ENCODE data around the gene ZCCHC8. TPM values are rescaled to one million over a fixed set of nuclear protein-coding genes. Genes with fewer than 3 reads are reported as not detected.

ZCCHC8 gene
- total and polyA plus RNA-seq, 2 donors (not counting 1 experiment from before 2014, with no cell fraction given): 30.0 to 56.2 TPM

DNA sequence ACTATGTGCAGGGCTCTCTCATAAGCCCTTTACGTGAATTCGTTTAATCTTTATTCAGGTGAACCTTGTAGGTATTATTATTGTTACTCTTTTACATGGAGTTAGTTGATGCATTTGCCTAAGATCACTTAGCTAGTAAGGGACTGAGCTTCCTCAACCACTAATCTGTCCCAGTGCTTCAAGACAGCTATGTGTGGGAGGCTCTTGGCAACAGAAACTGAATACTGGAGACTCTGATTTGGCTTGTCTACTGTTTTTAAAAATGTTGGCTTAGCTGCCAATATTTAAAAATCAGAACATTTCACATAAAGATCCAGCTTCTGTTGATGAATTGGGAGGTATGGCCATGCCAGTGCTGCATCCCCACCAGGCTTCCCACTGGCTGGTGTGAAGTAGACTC, 33.1 kb upstream of the ZCCHC8 start:
- WGBS (ENCODE audit: insufficient coverage): no CpG with 5 or more reads among the region's 2 CpGs
- DNase-seq (no peak), ATAC-seq (ENCODE audit: low read depth) (no peak)
- ChIA-PET CTCF (no interaction called here), POLR2A (no interaction called here)
- H3K27me3 ChIP-seq (replicated peaks in 1 of 4; ENCODE audit: control extremely low read depth in 1 of 4, control insufficient read depth in 3 of 4, insufficient read depth in 4 of 4, low read length in 3 of 4): no peaks in the 10 kb centered on the region
- no peaks in the 10 kb centered on the region for H4K20me1 ChIP-seq (ENCODE audit: control insufficient read depth, insufficient read depth, low read length, poor library complexity, severe bottlenecking)
- no peak overlapping the region for H3K4me2 ChIP-seq (replicated peaks; ENCODE audit: low read depth, low read length, poor library complexity, severe bottlenecking)
- H3K4me3 ChIP-seq (ENCODE audit: control extremely low read depth in 1 of 5, extremely low read depth in 1 of 5, insufficient read depth in 1 of 5, low read depth in 2 of 5, low read length in 4 of 5): no peak overlapping the region
- no peak overlapping the region for H3K9ac ChIP-seq (ENCODE audit: low read length)
- intact Hi-C loops (cut with micrococcal nuclease): no loop called here
- no peak overlapping the region for H3K27ac Mint-ChIP-seq
- H3K36me3 ChIP-seq (replicated peaks in 1 of 2; ENCODE audit: control extremely low read depth in 1 of 2, control insufficient read depth in 1 of 2, extremely low read depth in 1 of 2, insufficient read depth in 2 of 2, low read length in 1 of 2): peaks cover 0 to 24% of the 10 kb centered on the region in 2 experiments
- no peaks in the 10 kb centered on the region for H3K27me3 Mint-ChIP-seq
- H3K4me1 ChIP-seq (ENCODE audit: control insufficient read depth in 2 of 2, insufficient read depth in 2 of 2, low read length in 2 of 2): peaks cover 0 to 2% of the 10 kb centered on the region in 2 donors
- no peak overlapping the region for H3K27ac ChIP-seq (ENCODE audit: low read length in 2 of 2)
- peaks cover 4% of the 10 kb centered on the region for H3K4me1 Mint-ChIP-seq
- TF ChIP-seq EZH2 (IDR thresholded peaks at IDR 0.05; ENCODE audit: borderline replicate concordance, insufficient read depth, low read depth, low read length, poor library complexity, severe bottlenecking): no peak
- TF ChIP-seq, protein P1, sequence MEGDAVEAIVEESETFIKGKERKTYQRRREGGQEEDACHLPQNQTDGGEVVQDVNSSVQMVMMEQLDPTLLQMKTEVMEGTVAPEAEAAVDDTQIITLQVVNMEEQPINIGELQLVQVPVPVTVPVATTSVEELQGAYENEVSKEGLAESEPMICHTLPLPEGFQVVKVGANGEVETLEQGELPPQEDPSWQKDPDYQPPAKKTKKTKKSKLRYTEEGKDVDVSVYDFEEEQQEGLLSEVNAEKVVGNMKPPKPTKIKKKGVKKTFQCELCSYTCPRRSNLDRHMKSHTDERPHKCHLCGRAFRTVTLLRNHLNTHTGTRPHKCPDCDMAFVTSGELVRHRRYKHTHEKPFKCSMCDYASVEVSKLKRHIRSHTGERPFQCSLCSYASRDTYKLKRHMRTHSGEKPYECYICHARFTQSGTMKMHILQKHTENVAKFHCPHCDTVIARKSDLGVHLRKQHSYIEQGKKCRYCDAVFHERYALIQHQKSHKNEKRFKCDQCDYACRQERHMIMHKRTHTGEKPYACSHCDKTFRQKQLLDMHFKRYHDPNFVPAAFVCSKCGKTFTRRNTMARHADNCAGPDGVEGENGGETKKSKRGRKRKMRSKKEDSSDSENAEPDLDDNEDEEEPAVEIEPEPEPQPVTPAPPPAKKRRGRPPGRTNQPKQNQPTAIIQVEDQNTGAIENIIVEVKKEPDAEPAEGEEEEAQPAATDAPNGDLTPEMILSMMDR (IDR thresholded peaks at IDR 0.05): no peak
- no peaks in the 10 kb centered on the region for H3K9me3 ChIP-seq (ENCODE audit: control extremely low read depth in 1 of 3, control insufficient read depth in 2 of 3, insufficient read depth in 1 of 3, low read length in 2 of 3)
- H3K4me3 Mint-ChIP-seq: no peak overlapping the region
- no peak overlapping the region for H2AFZ ChIP-seq (ENCODE audit: insufficient read depth, low read depth, low read length, poor library complexity, severe bottlenecking)
- no peaks in the 10 kb centered on the region for H3K9me3 Mint-ChIP-seq (ENCODE audit: insufficient read depth)
- H3K79me2 ChIP-seq (ENCODE audit: control insufficient read depth, insufficient read depth, low read length): peaks cover 56% of the 10 kb centered on the region

DNA sequence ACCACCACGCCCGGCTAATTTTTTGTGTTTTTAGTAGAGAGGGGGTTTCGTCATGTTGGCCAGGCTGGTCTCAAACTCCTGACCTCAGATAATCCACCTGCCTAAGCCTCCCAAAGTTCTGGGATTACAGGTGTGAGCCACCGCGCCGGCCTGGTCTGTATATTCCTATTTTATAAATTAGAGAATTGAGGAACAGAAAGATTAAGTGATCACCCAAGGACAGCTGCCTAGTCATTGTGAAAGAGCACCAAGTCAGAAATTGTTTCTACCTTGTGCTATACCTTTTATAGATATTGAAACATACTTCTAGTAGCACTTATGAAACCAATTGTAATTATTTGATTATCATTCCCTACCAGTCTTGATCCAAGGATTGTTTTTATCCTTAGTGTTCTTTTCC, 28.3 kb upstream of the ZCCHC8 start:
- peaks cover 2 to 13% of the 10 kb centered on the region in 2 experiments for H3K36me3 ChIP-seq (replicated peaks in 1 of 2; ENCODE audit: control extremely low read depth in 1 of 2, control insufficient read depth in 1 of 2, extremely low read depth in 1 of 2, insufficient read depth in 2 of 2, low read length in 1 of 2)
- no peak overlapping the region for H3K9ac ChIP-seq (ENCODE audit: low read length)
- DNase-seq (no peak), ATAC-seq (ENCODE audit: low read depth) (no peak)
- peaks cover 58% of the 10 kb centered on the region for H3K79me2 ChIP-seq (ENCODE audit: control insufficient read depth, insufficient read depth, low read length)
- H4K20me1 ChIP-seq (ENCODE audit: control insufficient read depth, insufficient read depth, low read length, poor library complexity, severe bottlenecking): peaks cover 21% of the 10 kb centered on the region
- no peak overlapping the region for H2AFZ ChIP-seq (ENCODE audit: insufficient read depth, low read depth, low read length, poor library complexity, severe bottlenecking)
- H3K4me1 ChIP-seq (ENCODE audit: control insufficient read depth in 2 of 2, insufficient read depth in 2 of 2, low read length in 2 of 2): peaks cover 24 to 28% of the 10 kb centered on the region in 2 donors
- WGBS (ENCODE audit: insufficient coverage): no CpG with 5 or more reads among the region's 6 CpGs
- H3K27me3 ChIP-seq (replicated peaks in 1 of 4; ENCODE audit: control extremely low read depth in 1 of 4, control insufficient read depth in 3 of 4, insufficient read depth in 4 of 4, low read length in 3 of 4): no peaks in the 10 kb centered on the region
- Mint-ChIP-seq H3K27me3 (no peaks in the 10 kb centered on the region), H3K4me3 (no peak overlapping the region), H3K4me1 (peaks cover 18% of the 10 kb centered on the region), H3K9me3 (ENCODE audit: insufficient read depth) (no peaks in the 10 kb centered on the region), H3K27ac (no peak overlapping the region)
- POLR2A ChIA-PET: no interaction called here
- no peak overlapping the region for H3K27ac ChIP-seq (ENCODE audit: low read length in 2 of 2)
- CTCF ChIA-PET: interaction anchor here (0.6 kb wide), 1 partner anchor 750 kb away, joined by 3 read pairs; no protein-coding TSS in a partner anchor
- H3K9me3 ChIP-seq (ENCODE audit: control extremely low read depth in 1 of 3, control insufficient read depth in 2 of 3, insufficient read depth in 1 of 3, low read length in 2 of 3): no peaks in the 10 kb centered on the region
- TF ChIP-seq, protein P1 (IDR thresholded peaks at IDR 0.05): no peak
- no peak for TF ChIP-seq EZH2 (IDR thresholded peaks at IDR 0.05; ENCODE audit: borderline replicate concordance, insufficient read depth, low read depth, low read length, poor library complexity, severe bottlenecking)
- intact Hi-C loops (cut with micrococcal nuclease): loop anchor here (5.0 kb wide), 1 partner anchor 243 kb away; the partner anchor contains the start of gene CCDC62
- H3K4me2 ChIP-seq (replicated peaks; ENCODE audit: low read depth, low read length, poor library complexity, severe bottlenecking): no peak overlapping the region
- no peak overlapping the region for H3K4me3 ChIP-seq (ENCODE audit: control extremely low read depth in 1 of 5, extremely low read depth in 1 of 5, insufficient read depth in 1 of 5, low read depth in 2 of 5, low read length in 4 of 5)

Data from B cell (primary cell).